ENCODE results near the gene CORO1C. TPM values are rescaled to one million over a fixed set of nuclear protein-coding genes. Genes with fewer than 3 reads are reported as not detected.
A peak's percentile ranks its signal among the peaks of the same experiment; 100 is the strongest.

CORO1C gene
- total RNA-seq, 4 donors from 2014 or later = 68.1 to 153 (median 128) TPM

GRCh38 chr12:108712165-108712924 lies 19.0 kb downstream of the CORO1C start:
- H3K36me3 ChIP-seq = peaks cover 0 to 6% (median 0%) of the 10 kb centered on the region in 4 donors
- H3K4me1 ChIP-seq = peaks cover 6 to 66% (median 36%) of the 10 kb centered on the region in 4 donors
- peak overlapping the region; percentile 15 to 51 (median 42) for H3K27ac ChIP-seq
- WGBS, 2 donors (ENCODE audit: low coverage in 1 of 2) = 63 to 86% methylated on average over 2 to 12 of the region's 12 CpGs
- no peak for DNase-seq
- intact Hi-C loops (cut with DNase I; ENCODE audit: low total_unique reads) (no loop called here), in situ Hi-C loops (cut with MboI; ENCODE audit: low pct_ligation_motif_present in 1 of 4, low pct_unique_long_range_greater_than_20kb in 1 of 4, low sequenced_read_pairs in 3 of 4) (no loop called here)
- no peaks in the 10 kb centered on the region for H3K9me3 ChIP-seq
- TF ChIP-seq POLR2AphosphoS5 (IDR thresholded peaks at IDR 0.05) (no peak), POLR2A (IDR thresholded peaks at IDR 0.05) (no peak), CTCF (IDR thresholded peaks at IDR 0.05) (no peak), EP300 (IDR thresholded peaks at IDR 0.05; ENCODE audit: low read depth) (no peak)
- no peak overlapping the region for H3K4me3 ChIP-seq
- no peaks in the 10 kb centered on the region for H3K27me3 ChIP-seq

- Histone ChIP-seq H3K36me3 (no peaks in the 10 kb centered on the region), H3K27me3 (no peaks in the 10 kb centered on the region), H3K9me3 (no peaks in the 10 kb centered on the region), H3K4me3 (no peak overlapping the region), H3K27ac (peak overlapping the region; percentile 15 to 51 (median 42)), H3K4me1 (peaks cover 6 to 66% (median 36%) of the 10 kb centered on the region in 4 donors)
- TF ChIP-seq POLR2AphosphoS5 (IDR thresholded peaks at IDR 0.05) (no peak), EP300 (IDR thresholded peaks at IDR 0.05; ENCODE audit: low read depth) (no peak), CTCF (IDR thresholded peaks at IDR 0.05) (no peak), POLR2A (IDR thresholded peaks at IDR 0.05) (no peak)
- WGBS, 2 donors (ENCODE audit: low coverage in 1 of 2) = 89 to 100% methylated on average over 4 to 9 of the region's 9 CpGs
- intact Hi-C loops (cut with DNase I; ENCODE audit: low total_unique reads) (no loop called here), in situ Hi-C loops (cut with MboI; ENCODE audit: low pct_ligation_motif_present in 1 of 4, low pct_unique_long_range_greater_than_20kb in 1 of 4, low sequenced_read_pairs in 3 of 4) (no loop called here)
- DNase-seq = no peak
These were observed 19.7 kb downstream of the CORO1C start for GRCh38 chr12:108711489-108712164.

- Histone ChIP-seq H3K27me3 (no peaks in the 10 kb centered on the region), H3K4me1 (peaks cover 4 to 59% (median 40%) of the 10 kb centered on the region in 4 donors), H3K9me3 (no peaks in the 10 kb centered on the region), H3K27ac (peak overlapping the region in 2 of 4 donors; percentile 23 to 53), H3K4me3 (no peak overlapping the region), H3K36me3 (no peaks in the 10 kb centered on the region)
- 33 to 38% methylated on average over 1 of the region's 1 CpG for WGBS, 2 donors (ENCODE audit: low coverage in 1 of 2)
- intact Hi-C loops (cut with DNase I; ENCODE audit: low total_unique reads) (no loop called here), in situ Hi-C loops (cut with MboI; ENCODE audit: low pct_ligation_motif_present in 1 of 4, low pct_unique_long_range_greater_than_20kb in 1 of 4, low sequenced_read_pairs in 3 of 4) (no loop called here)
- TF ChIP-seq CTCF (IDR thresholded peaks at IDR 0.05) (no peak), POLR2A (IDR thresholded peaks at IDR 0.05) (no peak), POLR2AphosphoS5 (IDR thresholded peaks at IDR 0.05) (no peak), EP300 (IDR thresholded peaks at IDR 0.05; ENCODE audit: low read depth) (no peak)
- DNase-seq = no peak
These were observed 21.6 kb downstream of the CORO1C start for GRCh38 chr12:108709697-108710096.

- Histone ChIP-seq H3K36me3 (no peaks in the 10 kb centered on the region), H3K27me3 (no peaks in the 10 kb centered on the region), H3K4me3 (no peak overlapping the region), H3K4me1 (peaks cover 12 to 59% (median 35%) of the 10 kb centered on the region in 4 donors), H3K9me3 (no peaks in the 10 kb centered on the region), H3K27ac (peak overlapping the region in 3 of 4 donors; percentile 55 to 94 (median 89))
- TF ChIP-seq EP300 (IDR thresholded peaks at IDR 0.05; ENCODE audit: low read depth) (no peak), CTCF (IDR thresholded peaks at IDR 0.05) (no peak), POLR2AphosphoS5 (IDR thresholded peaks at IDR 0.05) (no peak), POLR2A (IDR thresholded peaks at IDR 0.05) (no peak)
- in situ Hi-C loops (cut with MboI; ENCODE audit: low pct_ligation_motif_present in 1 of 4, low pct_unique_long_range_greater_than_20kb in 1 of 4, low sequenced_read_pairs in 3 of 4) (no loop called here), intact Hi-C loops (cut with DNase I; ENCODE audit: low total_unique reads) (no loop called here)
- WGBS, 2 donors (ENCODE audit: low coverage in 1 of 2) = 33 to 46% methylated on average over 4 to 5 of the region's 5 CpGs
- DNase-seq = no peak
These were observed 26.8 kb downstream of the CORO1C start for GRCh38 chr12:108704527-108704926.

All from transverse colon (tissue), 4 donors.